Stimulated activated CD8-positive, alpha-beta memory T cell treated with anti-CD3 and anti-CD28 coated beads, Interleukin-4, amount 100 ng/mL, for 1 hour (primary cell): ENCODE data around the gene ASPSCR1.

Experiments used
- DNase-seq, 2 donors: peaks; one replicate each; pipeline ENCODE4 v3.0.0-alpha.2; 2020; ENCODE audit warnings: low read depth in 2 of 2, low spot score in 1 of 2

The ASPSCR1 gene

DNA sequence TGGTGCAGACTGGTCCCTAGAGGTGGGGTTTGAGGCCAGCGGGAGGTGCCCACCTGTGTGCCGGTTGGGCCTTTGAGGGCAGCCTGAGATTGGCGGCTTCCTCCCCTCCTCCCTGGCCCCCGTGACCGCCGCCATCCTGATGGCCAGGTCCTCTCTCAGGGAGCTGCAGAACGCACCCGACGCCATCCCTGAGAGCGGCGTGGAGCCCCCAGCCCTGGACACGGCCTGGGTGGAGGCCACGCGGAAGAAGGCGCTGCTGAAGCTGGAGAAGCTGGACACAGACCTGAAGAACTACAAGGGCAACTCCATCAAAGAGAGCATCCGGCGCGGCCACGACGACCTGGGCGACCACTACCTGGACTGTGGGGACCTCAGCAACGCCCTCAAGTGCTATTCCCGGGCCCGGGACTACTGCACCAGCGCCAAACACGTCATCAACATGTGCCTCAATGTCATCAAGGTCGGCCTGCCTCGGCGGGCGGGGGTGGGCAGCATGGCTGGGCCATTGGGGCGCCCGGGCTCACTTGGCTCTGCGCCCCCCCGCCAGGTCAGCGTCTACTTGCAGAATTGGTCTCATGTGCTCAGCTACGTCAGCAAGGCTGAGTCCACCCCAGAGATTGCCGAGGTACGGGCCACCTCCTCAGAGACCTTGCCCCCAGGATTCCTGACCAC is 77.1 kb downstream of the ASPSCR1 start:
- DNase-seq: no peak

DNA sequence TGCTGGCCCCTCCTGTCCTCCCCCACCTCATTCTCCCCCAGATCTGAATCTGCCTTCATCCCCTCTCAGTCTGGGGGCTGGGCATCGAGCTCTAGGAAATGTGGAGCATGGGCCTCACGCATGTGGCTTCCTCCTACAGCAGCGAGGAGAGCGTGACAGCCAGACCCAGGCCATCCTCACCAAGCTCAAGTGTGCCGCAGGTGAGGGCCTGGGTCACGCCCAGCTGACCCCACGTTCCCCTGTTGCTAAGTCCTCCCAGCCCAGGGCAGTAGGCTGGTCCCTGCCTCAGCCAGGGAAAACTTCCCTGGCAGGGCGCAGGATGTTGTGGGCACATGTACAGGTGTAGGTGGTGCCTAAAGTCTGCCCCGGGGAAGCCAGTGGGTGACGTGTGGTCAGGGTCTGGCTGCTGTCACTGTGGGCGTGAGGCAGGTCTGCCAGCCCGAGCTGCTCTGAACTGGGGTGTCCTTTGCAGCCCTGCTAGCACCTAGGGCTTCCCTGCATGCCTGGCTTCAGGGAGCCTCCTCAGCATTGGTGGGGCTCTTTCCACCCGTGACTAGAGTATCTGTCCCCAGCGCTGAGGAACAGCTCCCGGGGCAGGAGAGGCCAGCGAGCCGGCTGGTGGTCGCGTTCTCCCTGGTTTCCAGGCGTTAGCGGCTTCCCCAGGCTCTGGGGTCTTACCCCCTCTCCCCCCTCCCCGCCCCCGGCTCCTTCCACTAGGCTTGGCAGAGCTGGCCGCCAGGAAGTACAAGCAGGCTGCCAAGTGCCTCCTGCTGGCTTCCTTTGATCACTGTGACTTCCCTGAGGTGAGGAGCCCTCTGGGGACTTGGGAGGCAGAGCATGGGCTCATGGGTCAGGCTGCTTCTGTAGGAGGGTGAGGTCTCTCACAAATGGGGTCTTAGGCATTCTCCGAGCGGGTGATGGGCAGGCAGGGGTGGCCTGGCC is 77.9 kb downstream of the ASPSCR1 start:
- DNase-seq: no peak

DNA sequence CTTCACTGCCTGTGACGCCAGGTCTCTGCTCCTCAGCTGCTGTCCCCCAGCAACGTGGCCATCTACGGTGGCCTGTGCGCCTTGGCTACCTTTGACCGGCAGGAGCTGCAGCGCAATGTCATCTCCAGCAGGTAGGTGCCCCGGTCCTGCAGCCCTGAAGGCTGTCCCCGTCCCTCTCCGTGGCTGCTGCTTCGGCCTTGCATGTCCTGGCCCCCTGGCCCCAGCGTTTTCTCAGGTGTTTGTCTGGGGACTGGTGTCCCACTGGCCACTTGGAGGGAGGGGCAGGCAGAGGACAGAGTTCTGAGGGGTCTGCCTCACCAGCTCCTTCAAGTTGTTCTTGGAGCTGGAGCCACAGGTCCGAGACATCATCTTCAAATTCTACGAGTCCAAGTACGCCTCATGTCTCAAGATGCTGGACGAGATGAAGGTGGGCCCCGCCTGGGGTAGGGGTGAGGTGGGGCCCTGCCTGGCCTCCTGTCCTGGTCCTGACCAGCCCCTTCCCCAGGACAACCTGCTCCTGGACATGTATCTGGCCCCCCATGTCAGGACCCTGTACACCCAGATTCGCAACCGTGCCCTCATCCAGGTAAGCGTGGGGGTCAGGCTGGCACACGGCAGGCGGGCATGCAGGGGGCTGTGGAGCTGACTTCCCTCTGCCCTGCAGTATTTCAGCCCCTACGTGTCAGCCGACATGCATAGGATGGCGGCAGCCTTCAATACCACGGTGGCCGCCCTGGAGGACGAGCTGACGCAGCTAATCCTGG is 78.7 kb downstream of the ASPSCR1 start:
- no peak for DNase-seq

DNA sequence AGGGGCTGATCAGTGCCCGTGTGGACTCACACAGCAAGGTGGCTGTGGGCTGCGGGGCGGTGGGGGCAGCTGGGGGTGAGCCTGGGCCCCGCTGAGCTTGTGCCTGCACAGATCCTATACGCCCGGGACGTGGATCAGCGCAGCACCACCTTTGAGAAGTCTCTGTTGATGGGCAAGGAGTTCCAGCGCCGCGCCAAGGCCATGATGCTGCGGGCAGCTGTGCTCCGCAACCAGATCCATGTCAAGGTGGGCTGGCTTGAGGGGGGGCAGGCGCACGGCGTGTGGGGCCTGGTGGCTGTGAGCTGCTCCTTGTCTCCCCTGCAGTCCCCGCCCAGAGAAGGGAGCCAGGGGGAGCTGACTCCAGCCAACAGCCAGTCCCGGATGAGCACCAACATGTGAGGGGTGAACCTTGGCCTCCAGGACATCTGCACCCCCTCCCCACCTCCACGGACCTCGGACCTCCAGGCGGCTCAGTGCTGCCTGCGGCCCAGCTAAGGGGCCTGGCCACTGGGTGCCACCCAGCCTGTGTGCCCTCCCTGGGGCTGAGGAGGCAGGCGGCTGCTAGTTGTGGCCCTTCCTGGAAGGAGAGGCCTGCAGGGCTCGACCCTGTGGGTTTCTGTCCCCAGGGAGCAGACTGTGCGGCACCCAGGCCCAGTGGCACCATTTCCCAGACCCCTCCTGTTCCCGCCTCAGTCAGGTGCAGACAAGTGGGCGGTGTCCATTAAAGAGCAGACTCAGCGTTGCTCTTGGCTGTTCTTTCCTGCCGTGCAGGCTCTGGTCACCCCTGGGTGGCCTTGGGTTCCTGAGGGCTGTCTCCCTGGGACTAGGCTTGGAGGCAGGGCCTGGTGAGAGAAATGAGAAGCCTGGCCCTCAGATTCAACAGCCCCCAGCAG is 79.5 kb downstream of the ASPSCR1 start:
- no peak for DNase-seq

DNA sequence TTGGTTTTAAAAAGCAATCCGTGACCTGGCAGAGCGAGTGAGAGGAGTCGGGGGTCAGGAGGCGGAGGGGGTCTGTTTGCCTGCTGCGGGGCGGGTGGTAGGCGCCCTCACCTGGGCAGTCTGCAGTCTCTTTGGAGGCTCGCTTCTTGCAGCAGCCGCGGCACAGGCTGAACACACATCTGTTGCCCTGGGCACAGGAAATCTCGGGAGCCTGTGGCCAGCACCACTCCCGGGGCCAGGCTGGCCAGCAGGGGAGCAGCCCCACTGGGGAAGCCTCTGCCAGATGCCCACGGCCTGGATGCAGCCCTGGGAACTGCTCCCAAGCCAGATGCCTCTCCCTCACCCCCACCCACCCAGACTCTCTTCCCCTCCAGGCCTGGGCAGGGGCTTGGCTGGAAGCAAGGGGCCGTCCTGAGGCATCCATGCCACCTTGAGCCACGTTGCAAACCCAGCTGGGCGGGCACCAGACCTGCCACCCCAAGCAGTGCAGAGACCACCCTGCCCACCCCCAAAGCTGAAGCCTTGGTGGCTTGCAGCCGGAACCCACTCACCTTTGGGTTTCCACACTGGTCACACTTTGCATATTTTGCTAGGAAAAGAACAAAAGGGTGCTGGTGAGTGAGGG is 80.9 kb downstream of the ASPSCR1 start:
- DNase-seq: no peak

DNA sequence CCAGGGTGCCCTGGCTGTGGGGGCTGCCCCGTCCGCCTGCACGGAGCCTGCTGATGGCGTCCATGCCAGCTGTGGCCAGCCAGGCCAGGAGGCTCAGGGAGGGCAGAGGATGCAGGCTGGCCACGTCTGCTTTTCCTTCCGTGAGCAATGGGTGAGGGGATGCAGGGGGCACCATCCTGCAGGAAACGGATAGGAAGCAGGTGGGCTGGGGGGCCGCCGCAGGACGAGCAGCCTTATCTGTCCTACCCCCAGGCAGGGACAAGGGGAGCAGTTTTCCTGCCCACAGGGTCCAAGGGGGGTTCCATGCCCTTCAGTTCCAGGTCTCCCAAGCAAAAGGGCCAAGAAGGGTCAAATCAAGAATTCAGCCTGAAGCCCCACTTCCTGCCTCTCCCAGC is 81.4 kb downstream of the ASPSCR1 start:
- no peak for DNase-seq

DNA sequence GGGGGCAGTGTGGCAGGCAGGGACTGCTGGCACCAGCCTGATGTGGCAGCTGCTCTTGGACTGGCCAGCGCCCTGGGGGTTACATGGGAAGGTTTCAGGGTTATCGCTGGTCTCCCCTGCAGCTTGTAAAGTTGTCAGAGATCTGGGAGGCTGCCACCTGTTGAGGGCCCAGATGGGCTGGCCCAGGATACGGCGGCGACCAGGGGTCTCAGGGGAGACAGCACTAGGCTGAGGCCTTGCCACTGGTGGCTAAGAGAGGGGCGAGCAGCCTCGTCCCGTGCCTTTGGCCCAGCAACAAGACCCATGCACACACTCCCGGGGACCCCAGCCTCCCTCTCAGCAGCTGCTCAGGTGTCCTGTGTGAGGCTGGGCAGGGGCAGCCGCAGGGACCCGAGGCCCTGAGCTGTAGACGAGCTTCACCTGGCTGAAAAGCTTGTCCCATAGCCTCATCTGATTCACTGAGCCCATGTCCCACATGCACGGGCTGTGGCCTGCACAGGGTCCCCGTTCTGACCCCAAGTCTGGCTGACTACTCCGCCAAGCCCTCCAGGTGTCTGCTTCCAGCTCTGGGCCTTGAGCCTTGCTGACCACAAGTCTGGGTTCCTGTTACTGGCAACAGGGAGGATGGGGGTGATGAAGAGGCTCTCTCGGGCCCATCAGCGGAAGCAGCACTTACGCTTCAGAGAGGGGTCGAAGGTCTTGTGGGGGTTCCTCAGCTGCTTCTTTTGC is 82.0 kb downstream of the ASPSCR1 start:
- no peak for DNase-seq

DNA sequence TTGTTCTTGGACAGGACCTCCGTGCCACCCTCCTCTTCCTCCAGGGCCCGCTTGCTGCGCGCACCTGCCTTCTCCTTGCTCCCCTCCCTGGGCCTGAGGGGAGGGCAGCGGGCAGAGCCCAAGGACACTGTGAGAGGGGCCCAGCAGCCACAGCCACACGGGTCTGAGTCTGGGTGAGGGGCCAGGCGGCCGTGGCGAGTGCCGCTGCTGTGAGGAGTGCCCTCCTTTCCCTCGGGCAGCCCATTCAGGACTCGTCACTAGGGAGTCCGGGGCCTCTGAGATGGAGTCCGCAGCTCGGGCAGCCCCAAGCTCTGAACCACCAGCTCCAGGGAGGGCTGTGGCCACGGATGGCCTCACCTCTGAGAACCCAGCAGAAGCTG is 82.6 kb downstream of the ASPSCR1 start:
- DNase-seq: no peak

DNA sequence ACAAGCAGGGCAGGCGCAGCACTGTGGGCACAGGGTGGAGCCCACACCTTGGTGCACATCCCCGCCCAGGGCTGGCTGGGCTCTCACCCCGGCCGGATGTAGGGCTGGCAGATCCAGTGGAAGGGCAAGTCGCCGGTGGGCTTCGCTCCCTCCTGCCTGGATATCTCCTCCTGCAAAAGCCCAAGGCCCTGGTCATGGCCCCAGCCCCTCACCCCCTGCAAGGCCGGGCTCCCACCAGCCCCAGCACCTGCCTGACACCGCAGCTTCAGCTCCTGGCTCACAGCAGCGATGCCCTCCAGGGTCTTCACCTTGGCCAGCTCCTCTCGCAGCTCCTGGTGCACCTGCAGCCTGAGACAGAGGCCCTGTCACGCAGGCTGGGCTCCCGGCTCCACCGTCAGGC is 83.2 kb downstream of the ASPSCR1 start:
- no peak for DNase-seq

DNA sequence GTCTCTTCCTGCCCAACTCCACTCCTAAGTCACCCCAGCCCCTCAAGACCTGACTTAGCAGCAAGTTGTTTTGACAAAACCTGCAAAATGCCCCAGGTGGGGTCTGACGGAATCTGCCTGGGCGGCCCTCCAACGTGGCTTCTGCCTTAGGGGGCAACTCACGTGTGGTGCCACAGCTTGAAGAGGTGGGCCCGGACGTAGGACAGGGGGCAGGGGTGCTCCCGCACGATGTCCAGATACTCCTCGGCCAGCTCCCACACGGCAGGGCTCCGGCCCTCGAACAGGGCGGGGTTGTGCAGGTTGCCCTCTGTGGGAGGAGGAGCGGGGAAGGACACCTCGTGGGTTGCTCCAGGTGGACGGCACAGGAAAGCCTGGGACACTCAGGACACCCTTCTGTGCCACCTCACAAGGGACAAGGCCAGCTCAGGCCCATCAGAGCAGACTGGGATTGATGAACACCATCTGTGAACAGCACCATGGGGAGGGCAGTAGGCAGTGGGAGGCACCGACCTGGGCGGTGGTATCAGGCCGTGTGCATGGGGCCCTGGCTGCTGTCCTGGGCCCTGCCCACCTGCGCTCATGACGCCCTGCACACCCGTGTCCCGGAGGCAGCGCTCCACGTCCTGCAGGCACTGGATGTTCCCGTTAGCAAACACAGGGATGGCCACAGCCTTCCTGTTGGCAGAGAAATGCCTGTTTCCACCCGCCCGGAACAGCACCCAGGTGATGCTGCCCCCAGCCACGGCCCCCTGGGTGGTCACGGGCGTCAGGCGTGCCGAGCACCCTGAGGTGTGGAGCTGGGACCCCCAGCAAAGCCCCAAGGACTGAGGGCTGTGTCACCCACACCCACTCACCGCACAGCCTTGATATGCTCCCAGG is 83.9 kb downstream of the ASPSCR1 start:
- DNase-seq: no peak

DNA sequence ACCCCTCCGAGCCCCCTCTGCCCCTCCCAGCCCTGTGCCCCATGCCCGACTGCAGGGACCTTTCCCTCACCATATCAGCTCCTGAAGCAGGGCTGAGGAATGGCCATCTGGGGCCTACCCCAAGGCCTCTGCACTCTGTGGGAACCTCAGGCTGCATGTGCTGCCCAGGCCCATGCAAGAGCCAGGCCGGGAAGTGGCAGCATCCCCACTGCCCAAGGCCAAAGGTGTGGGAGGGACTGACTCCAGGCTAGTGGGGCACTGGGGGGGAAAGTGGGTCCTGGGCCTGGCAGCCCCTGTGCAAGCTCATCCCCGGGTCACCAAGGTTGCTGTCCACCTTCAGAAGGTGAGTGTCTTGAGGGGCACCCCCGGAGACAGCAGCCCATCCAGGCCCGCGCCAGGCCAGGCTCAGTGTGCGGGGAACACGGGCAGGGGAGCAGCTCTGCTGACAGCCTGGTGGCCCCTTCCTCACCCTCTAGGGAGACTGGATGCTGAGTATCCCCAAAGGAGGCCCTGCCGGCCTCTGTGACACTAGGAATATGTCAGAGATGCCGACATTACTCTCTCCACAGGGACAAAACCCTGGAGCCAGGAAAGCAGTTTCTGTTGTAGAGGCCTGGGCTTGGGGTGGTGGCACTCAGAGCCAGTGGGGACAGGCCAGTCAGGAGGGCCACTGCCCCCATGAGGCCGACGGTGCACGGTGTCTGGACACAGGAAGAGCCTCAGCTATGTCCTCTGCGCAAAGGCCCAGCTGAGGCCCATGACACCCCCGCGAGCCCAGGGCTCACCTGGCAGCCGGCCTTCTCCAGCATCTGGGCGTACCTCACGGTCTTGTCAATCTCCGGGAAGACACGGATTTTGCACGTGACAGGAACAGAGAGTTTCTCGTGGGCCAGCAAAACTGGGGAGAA is 84.9 kb downstream of the ASPSCR1 start:
- DNase-seq: no peak

DNA sequence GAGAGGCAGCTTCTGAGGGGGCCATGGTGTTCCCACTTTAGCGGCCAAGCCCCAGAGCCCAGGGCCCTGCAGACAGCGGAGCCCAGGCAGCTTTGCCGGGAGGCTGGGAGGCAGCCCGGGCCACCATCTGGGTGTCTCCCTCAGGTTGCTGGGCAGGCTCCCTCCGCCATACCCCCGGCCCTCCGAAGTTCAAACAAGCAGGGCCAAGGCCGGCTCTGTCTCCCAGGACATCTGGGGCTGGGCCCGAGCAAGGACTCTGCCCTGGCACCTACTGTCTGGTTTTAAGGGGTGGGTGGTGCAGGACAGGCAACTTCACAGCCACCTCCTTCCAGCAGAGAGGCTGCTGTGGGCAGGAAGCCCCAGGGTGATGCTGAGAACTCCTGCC is 85.5 kb downstream of the ASPSCR1 start:
- no peak for DNase-seq

DNA sequence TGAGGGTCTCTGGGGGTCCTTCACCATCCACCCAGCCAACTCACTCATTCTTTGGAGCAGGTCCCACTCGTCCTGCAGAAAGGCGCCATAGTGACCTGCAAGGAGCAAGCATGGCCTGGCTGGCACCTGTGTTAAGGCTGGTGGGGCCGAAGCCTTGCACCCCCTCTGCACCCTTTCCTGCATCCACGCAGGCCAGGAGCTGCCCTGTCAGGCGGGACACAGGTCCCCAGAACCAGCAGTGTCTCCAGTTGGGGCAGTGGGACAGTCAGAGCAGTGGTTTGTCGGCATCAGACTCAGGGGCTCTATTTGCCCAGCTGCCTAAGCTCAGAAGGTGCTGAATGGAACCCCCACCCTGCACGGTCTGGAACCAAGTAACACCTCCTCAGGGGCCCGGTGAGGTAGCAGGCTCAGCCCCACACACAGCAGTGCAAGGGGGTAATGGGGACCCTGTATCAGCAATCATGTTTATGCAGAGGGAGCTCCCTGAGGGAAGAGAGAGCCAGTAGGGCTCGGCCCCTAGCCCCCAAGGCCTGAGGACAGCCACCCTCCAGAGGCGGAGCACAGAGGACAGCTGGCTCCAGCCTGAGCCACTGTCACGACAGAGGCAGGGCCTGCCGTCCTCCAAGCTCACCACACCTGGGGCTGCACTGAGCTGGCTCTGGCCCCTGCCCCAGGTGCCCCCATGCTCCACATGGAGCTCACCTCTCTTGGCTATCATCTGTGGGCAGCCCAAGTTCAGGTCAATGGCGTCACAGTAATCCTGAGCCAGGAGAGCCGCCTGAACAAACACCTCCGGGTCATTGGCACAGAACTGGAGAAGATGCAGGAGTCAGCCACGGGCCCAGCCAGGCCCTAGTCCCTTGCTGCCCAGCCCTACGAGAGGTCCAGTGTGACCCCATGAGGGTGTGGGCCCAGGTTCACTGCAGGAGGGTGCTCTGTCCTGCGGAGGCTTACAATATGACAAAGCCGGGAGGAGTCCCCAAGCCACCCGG is 86.3 kb downstream of the ASPSCR1 start:
- no peak for DNase-seq

DNA sequence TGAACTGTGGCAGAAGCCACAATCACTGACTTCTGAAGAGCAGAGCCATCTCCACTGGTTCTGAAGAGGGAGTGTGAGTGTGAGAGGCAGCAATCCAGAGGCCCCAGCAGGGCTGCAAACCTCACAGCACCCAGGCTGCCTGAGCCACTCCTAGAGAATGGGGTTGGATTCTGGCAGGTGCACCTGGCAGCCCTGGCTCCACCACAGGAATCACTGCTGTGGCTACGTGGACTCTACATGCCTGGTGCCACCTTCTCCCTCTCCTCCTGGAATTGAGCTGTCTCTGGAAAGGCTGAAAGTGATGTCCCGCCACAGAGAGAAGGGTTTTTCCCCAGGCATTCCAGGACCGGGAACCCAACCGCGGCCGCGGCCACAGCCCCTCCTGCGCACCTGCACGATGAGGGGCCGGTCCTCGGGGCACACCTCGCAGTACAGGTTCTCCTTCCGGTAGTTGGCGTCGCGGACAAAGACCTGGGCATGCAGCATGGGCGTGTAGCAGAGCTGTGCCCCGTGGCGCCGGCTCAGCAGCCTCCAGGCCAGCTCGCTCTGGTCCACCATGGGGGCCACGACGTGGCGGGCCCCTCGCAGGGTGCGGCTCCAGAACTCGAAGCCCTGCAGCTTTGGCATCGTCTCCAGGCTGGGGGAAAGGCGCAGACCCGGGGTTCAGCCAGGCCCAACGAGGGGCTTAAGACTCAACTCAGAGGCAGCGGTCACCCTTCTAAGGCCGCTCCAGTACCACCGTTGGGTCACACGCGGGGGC is 87.2 kb downstream of the ASPSCR1 start:
- no peak for DNase-seq

DNA sequence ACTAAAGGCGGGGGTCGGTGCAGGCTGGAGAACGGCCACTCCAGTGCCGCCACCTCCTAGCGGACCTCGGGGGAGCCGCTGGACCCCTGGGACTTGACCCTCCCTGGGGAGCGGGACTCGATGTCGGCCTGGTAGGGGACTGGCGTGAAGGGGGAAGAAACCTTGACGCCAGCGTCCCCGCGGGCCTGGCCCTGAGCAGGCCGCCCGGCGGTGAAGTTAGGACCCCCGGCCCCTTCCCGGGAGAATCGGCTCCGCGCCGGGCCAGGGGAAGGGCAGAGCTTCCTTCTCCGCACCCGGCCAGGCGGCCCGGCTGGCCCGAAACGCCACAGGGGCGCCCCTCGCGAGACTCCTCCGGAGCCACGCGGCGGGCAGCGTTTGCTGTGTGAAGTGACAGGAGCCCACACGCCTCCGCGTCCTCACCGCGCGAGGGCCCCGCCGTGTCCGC is 87.8 kb downstream of the ASPSCR1 start:
- DNase-seq: no peak
